ENCODE data around the gene FOXP4.

Gene FOXP4

GRCh38 chr6:41642090-41642959, 96.1 kb downstream of the FOXP4 start:
- no peak for DNase-seq (ENCODE audit: low read depth in 2 of 3, low spot score in 2 of 3)

GRCh38 chr6:41642960-41643898, 97.0 kb downstream of the FOXP4 start:
- no peak for DNase-seq (ENCODE audit: low read depth in 2 of 3, low spot score in 2 of 3)

DNA sequence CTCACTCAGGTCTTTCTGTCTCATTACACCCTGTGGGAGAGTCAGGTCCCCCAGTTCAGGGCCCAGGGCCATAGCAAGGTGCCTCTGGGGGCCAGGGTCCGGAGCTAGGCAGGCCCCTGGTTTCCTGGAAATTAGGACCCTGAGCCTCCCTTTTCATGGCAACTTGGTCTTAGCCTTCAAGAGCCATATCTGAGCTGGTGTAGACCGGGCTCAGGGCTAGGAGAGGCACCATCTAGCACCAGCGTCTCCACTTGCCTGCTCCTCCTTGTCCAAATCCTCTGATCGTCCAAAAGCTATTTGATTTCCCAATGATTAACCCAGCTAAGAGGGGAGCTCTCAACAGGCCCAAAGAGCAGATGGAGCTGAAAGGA, 97.7 kb downstream of the FOXP4 start:
- no peak for DNase-seq (ENCODE audit: low read depth in 2 of 3, low spot score in 2 of 3)

- DNase-seq (ENCODE audit: low read depth in 2 of 3, low spot score in 2 of 3) = no peak
These were observed 98.2 kb downstream of the FOXP4 start for GRCh38 chr6:41644297-41644879.

GRCh38 chr6:41645007-41645618, 98.9 kb downstream of the FOXP4 start:
- no peak for DNase-seq (ENCODE audit: low read depth in 2 of 3, low spot score in 2 of 3)

DNA sequence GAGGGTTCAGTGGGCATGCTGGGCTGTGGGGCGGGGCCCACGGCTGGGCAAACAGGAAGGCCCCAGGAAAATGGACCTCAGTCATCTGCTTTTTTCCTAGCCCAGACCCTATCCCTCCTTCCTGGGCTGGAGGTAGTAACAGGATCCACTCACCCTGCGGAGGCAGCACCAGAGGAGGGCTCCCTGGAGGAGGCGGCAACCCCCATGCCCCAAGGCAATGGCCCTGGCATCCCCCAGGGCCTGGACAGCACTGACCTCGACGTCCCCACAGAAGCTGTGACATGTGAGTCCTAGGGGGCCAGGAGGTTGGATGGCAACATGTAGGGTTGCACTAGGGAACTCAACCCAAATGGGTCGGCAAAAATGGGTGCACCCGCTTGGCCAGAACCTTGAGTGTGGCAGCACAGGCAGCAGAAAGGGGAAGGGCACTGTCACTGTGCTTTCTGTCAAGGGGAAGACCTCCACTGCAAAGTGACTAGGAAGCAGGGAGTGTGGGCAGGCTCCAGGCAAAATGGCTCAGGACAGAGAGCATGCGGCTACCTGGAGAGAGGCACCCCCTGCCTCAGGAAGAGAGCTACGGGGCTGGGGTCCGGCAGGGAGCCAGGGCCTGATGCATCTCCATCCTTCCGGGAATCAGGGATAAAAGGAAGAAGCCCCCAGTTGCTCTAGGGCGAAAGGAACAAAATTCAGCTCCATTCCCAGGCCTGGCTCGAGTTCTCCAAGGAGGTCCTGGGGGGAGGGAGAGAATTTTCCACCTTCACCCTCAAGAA, 100.0 kb downstream of the FOXP4 start:
- DNase-seq (ENCODE audit: low read depth in 2 of 3, low spot score in 2 of 3) = no peak

DNA sequence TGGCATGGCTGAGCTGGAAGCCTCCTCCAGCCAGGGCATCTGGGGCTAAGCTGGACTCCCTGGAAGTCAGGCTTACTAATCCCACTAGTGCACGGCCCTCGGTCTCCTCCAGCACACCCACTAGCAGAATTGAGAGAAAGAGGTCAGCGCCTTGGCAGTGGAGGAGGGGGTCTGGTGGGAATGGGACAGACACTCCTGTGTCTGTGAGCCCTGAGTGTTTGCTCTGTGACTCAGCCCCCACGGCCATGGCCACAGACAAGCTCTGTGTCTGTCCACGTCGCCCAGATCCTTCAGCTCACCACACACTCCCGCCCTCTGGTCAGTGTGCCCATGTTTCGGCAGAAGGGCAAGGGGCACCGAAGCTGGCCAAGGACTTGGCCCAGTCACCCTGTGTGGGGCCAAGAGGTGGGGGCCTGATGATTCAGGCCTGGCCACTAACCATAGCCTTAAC, 100.9 kb downstream of the FOXP4 start:
- no peak for DNase-seq (ENCODE audit: low read depth in 2 of 3, low spot score in 2 of 3)

- no peak for DNase-seq (ENCODE audit: low read depth in 2 of 3, low spot score in 2 of 3)
These were observed 101.9 kb downstream of the FOXP4 start for GRCh38 chr6:41648070-41648585.

DNA sequence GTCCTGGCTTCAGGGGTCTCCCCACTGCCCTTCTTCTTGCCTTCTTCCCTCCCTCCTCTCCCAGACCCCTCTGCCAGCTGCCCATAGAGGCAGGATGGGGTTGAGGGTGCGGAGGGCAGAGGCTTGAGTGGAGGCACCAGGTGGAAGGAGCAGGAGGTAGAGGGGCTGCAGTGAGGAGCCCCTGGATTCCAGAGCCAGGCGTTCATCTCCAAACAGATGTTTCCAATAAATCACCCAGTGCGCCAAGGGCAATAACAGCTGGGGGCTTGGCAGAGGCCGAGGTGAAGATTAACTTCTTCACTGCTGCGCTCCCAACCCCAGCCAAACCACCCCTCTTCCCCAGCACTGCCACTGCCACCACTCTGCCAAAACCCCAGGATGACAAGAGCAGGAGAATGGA, 102.7 kb downstream of the FOXP4 start:
- no peak for DNase-seq (ENCODE audit: low read depth in 2 of 3, low spot score in 2 of 3)

GRCh38 chr6:41649596-41649995, 103.4 kb downstream of the FOXP4 start:
- no peak for DNase-seq (ENCODE audit: low read depth in 2 of 3, low spot score in 2 of 3)

- no peak for DNase-seq (ENCODE audit: low read depth in 2 of 3, low spot score in 2 of 3)
These were observed 103.9 kb downstream of the FOXP4 start for GRCh38 chr6:41650120-41650519.

DNA sequence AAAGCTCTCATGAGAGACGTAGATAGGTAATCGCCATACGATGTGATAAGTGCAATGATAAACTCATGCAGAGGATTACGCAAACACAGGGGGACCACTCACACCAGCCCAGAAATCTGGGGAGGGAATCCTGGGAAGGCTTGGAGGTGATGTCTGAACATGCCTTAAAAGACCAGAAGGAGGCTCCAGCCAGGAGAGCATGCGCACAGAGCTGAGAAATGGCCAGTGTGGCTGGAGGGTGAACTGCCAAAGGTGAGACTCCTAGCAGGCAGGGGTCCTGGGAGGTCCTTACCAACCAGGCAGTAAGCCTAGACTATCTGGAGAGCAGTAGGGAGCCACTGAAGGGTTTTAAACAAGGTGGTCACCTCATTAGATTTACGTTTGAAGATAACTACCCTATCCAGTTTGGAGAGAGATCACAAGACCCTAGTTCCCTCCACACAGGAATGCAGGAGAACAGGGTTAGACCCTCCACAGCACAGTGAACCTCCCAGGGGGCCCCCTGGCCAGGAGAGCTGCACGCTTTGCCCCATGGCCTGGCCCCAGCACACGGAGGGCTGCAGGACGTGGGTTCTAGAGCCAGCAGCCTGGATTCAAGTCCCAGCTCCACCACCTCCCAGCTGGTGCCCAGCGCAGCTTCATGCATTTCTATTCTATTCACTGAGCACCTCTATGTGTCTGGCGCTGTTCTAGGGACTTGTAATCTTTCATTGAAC, 105.2 kb downstream of the FOXP4 start:
- DNase-seq (ENCODE audit: low read depth in 2 of 3, low spot score in 2 of 3) = no peak
